HG03095 (cell line): ENCODE data around the gene ZNF502.

ENCODE experiments used
- ATAC-seq: cut with Tn5 transposase; IDR thresholded peaks from one replicate; pipeline ENCODE4 v1.9.1; 2021; ENCODE audit warnings: moderate library complexity; ENCODE audit not compliant: unreplicated experiment

ZNF502 gene

DNA sequence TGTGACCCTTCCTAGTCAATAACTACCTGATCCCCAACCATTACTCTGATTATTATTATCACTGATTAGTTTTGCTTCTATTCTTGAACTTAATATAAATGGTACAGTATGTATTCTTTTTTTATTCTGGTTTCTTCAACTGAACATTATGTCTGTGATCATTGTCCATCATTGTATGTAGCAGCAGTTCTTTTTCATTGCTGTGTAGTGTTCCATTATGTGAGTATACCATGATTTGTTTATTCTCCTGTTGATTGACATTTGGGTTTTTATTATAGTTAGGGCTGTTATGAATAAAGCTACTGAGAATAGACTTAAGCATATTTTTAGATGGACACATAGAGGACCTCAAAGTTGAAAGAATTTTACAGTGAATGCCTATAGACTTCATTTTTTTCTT lies 51.8 kb downstream of the ZNF502 start:
- ATAC-seq = no peak

DNA sequence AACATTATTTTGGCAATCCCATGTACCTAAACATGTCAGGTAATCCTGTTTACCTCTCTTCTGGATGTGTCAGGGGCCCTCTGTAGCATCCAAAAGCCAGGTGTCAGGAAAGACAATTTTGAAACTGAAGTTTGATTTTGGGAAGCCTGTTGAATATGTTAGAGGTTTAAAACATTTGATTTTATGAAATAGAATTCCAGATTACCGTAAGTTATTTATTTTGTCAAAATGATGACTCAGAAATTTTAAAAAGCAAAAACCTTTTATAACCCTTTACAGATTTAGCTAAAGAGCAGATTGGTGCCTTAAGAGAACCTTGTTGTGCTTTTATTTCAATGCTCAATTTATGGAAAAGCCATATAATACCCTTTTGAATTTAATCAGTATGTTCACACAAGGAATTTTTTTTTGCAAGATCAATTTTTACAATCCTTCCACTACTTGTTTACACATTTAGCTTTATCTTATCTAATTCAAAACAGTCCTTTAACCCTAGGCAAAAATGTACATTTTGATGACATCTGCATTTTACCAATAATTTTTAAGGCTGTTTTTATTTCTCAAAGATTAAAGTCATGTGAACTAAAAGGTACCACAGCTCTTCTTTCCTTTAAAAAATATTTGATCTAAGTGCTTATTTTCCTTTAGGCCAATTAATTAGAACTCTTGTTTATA lies 59.1 kb downstream of the ZNF502 start:
- ATAC-seq = no peak

DNA sequence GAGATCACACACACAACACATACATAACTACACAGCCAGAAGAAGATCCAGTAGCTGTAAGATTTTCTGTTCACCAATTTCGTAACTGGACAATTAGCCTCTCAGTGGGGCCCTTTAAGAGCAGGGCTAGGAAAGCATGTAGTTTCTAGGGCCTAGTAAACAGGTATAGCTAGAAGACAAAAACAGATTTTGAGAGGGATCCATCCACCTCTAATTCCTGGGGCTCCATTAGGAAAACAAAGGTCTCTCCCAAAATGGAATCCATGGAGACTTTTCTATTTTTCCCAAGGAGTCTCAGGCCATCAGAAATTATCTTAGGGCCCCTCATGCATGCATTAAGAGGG lies 59.6 kb downstream of the ZNF502 start:
- no peak for ATAC-seq
